NCI-H146 treated with DMSO at 0.1 percent for 48 hours (cell line): ENCODE measurements around the gene STK32C.
"Not testable (repeated sequence)": the region's sequence is repeated elsewhere in the genome, so short reads cannot be mapped to it uniquely, and the experiment has no call there.

ENCODE experiments used
- DNase-seq: peaks from one replicate; lab custom pipeline; 2025; ENCODE audit not compliant: unreplicated experiment; lab: John Stamatoyannopoulos, UW

STK32C gene

DNA sequence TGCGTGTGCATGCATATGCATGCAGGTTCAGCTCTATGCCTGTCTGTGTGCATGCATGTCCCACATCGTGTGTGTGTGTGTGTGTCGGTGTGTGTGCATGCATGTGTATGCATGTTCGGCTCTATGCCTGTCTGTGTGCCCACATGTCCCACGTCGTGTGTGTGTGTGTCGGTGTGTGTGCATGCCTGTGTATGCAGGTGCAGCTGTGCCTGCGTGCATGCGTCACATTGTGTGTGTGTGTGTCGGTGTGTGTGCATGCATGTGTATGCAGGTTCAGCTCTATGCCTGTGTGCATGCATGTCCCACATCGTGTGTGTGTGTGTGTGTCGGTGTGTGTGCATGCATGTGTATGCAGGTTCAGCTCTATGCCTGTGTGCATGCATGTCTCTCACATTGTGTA lies 39.8 kb downstream of the STK32C start:
- DNase-seq: not testable (repeated sequence)

DNA sequence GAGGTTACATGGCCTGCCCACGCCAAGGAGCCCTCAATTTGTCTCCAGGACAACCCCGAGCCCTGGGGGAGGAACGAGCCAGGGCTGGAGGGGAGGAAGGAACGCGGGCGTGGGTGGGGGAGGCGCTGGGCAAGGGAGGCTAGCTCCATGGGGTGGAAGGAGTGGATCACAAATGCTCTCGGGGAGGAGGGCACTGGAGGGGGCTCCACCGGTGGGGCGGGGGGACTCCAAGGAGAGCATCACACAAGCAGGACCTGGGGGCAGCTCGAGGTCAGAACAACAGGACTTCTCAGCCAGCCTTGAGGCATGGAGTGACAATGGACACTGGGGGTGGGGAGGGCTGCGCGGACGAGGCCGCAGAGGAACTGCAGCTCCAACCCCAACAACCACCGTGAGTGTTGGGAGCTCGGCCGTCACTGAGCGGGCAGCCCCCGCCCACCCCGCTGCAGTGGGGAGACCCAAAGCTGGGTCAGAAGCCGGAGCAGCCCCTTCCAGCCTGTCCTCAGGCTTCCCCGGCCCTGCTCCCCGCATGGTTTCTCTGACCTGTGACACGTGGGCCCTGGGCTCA lies 41.1 kb downstream of the STK32C start:
- DNase-seq: no peak

DNA sequence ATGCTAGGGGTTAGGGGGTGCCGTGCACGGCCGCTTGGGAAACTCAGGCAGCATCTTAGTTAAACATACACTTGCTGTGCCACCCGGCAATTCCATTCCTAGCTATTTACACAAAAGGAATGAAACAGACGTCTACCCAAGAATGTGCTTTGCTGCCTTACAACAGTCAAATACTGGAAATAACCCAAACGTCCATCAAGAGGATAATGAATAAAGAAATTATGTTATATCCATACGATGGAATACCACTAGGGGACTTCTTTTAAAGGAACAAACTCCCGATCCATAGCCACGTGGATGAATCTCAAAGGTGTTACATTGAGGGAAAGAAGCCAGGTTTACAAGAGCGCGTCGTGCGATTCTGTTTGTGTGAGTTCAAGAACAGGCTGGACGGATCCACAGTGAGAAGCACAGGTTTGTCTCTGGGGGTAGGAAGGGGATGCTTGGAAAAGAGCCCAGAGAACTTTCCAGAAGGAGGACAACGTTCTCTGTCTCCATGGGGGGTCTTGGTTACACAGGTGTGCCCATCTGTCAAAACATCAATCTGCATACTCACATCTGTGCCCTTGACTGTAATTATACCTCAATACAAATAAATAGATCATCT lies 41.8 kb downstream of the STK32C start:
- DNase-seq: no peak

- no peak for DNase-seq
Observed at GRCh38 chr10:132264966-132265889, 42.5 kb downstream of the STK32C start.

DNA sequence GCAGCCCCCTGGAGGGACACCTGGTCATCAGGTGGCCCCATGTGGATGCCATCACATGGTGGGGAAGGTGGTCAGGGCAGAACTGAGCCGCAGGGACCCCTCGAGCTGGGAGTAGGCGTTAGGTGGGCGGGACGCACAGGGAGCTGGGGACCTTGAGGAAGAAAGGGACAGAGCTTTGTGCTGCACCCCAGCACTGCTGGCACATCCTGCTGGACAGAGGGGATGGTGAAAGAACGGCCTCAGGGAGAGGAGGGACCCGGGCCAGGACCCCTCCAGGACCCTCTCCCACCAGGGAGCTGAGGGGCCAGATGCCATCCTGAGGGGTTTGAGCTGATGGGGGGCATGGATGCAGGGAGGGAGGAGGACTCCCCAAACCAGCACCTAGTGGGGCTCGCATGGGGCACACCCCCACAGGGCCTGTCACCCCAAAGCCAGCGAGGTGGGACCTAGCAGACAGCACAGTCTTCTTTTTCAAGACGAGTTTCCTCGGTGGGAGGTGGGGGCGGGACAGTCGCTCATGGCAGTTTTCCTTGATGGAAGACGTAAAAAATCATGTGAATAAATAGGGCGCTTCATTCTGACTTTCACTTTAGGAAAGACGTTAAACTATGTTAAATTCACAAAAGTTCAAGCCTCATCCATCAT lies 43.3 kb downstream of the STK32C start:
- no peak for DNase-seq

DNA sequence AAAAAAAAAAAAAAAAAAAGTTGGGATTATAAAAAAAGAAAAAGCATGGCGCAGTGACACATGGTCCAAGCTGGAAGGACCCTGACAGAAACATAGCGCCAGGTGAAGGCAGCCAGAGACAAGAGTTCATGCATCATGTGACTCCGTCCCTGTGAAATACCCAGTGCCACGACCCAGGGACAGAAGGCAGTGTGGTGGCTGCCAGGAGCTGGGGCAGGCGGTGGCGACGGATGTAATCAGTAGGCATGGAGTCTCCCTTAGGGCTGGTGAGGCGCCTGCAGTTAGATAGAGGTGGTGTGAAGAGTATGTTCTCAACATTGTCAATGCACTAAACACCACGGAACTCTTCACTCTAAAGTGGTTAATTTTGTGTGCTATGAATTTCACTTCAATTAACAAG lies 43.9 kb downstream of the STK32C start:
- DNase-seq: peak; percentile 30

- DNase-seq: no peak
Observed at GRCh38 chr10:132259702-132260482, 47.9 kb downstream of the STK32C start.

DNA sequence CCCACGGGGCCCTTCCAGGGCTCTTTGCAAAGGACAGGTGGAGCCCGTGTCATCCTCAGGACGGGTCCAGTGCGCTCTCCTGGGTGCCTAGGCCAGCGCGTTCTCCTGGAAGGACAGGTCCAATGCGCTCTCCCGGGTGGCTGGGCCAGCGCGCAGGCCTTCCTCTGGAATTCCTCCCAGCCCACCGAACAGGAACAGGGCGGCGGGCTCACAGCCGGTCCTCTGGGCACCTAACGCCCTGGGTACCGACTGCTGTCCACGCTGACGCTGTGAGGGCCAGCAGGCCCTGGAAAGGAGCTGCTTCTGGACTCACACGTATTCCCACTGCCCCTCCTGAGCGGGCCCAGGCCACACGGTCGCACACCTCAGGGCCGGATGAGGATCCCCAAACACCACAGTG lies 49.3 kb downstream of the STK32C start:
- DNase-seq: no peak

GRCh38 chr10:132257907-132258306 lies 49.8 kb downstream of the STK32C start:
- no peak for DNase-seq

DNA sequence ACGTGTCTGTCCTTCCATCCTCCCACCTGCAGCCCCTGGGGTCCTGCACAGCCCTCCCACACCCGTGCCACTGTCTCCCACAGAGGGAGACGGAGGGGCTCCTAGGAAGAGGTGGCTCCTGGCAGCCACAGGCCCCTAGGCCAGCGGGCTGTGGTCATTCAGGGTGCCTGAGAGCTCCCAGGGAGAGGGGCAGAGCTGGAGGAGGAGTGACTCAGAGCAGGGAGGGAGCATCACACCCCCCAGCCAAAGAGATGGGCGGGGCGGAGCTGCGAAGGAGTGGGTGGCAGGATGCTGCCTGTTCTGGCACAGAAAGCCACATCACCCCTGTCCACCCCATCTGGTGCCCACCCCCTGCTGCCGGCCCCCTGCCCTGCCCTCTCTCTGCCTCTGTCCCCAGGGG lies 50.5 kb downstream of the STK32C start:
- DNase-seq: no peak

DNA sequence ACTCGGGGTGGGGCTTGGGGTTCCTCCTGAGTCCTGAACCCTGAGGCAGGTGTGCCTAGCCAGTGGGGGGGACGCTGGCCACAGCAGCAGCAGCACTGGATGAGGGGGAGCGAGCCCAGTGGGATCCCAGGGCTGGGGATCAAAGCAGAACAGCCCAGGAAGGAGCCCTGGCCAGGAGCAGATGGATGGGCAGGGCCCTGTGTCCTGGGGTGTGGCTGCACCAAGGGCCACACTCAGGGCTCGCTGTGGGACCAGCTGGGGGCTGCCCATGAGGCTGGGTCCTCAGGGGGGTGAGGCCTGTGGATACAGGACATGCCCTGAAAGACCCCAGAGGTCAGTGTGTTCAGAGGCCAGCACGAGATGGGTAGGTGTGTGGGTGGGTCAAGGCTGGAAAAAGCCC lies 50.9 kb downstream of the STK32C start:
- DNase-seq: no peak

GRCh38 chr10:132255489-132256344 lies 52.0 kb downstream of the STK32C start:
- DNase-seq: no peak

- DNase-seq: no peak
Observed at GRCh38 chr10:132254841-132255240, 52.9 kb downstream of the STK32C start.

- no peak for DNase-seq
Observed at GRCh38 chr10:132253092-132253687, 54.6 kb downstream of the STK32C start.

GRCh38 chr10:132252412-132252811 lies 55.3 kb downstream of the STK32C start:
- no peak for DNase-seq

- no peak for DNase-seq
Observed at GRCh38 chr10:132251928-132252327, 55.8 kb downstream of the STK32C start.

GRCh38 chr10:132250481-132251475 lies 57.0 kb downstream of the STK32C start:
- DNase-seq: no peak

DNA sequence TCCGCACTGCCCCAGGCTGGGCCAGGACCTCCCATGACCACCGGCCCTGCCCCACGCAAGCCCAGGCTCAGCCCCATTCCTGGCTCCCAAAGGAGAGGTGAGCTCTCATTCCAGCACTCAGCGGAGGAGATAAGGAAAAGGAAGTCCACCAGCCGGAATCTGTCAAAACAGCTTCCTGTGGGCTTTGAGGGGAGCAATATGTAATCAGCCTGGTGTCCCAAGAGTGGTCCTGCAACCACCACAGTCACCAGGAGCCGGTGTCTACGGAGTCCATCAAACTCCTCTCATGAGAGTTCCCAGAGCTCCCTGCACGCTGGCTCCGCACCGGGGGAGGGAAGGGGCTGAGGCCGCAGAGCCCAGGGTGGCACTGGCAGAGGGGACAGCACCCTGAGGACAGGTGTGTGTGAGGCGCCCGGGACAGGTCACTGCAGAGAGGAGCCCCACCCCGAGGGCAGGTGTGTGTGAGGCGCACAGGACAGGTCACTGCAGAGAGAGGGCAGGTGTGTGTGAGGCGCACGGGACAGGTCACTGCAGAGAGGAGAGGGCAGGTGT lies 57.9 kb downstream of the STK32C start:
- no peak for DNase-seq
